GM12892 (cell line): Measurements from ENCODE around the gene DOCK10.
"Not testable (repeated sequence)": the region's sequence is repeated elsewhere in the genome, so short reads cannot be mapped to it uniquely, and the experiment has no call there.

Experiments
- DNase-seq: peaks from one replicate; pipeline ENCODE4 v3.0.0; 2011; ENCODE audit not compliant: insufficient read length
- FAIRE-seq: peaks from 2 replicates; lab custom pipeline; 2011; peaks lifted over from hg19 to GRCh38; lab: Jason Lieb, UNC
- POLR2A ChIP-seq: IDR thresholded peaks from 2 replicates; pipeline ENCODE4 v1.6.1; 2011; ENCODE audit warnings: low read depth, low read length, control low read depth
- POLR2AphosphoS5 ChIP-seq: IDR thresholded peaks from 2 replicates; pipeline ENCODE4 v1.6.1; 2011; ENCODE audit warnings: low read depth, low read length, control low read depth
- TAF1 ChIP-seq: IDR thresholded peaks from 2 replicates; pipeline ENCODE4 v1.6.1; 2011; ENCODE audit warnings: low read depth, mild to moderate bottlenecking, control low read depth, low read length, borderline replicate concordance

Gene DOCK10

DNA sequence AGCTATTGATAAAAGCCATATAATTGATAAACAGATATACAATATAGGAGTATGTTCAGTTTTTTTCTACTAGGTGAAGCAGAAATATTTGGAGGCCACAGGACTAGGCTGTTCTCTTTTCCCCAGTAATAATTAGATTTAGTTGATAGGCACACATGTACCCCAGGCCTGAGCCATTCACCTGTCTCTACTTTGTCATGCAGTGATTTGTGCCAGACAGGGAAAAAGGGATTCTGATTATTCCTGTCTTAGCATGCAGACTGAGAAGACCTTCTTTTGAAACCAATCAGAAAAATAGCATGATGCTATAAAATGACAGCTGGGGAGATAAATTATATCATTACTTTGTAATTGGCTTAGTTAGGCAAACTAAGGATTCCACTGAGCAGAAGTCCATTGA, 94.3 kb downstream of the DOCK10 start:
- no peak for TF ChIP-seq POLR2A
- no peak for TF ChIP-seq TAF1
- TF ChIP-seq POLR2AphosphoS5 = no peak
- no peak for DNase-seq
- no peak for FAIRE-seq

GRCh38 chr2:224947566-224947965, 94.7 kb downstream of the DOCK10 start:
- no peak for TF ChIP-seq POLR2AphosphoS5
- no peak for TF ChIP-seq POLR2A
- no peak for TF ChIP-seq TAF1
- DNase-seq = no peak
- no peak for FAIRE-seq

- TF ChIP-seq POLR2AphosphoS5 (no peak), TAF1 (no peak), POLR2A (no peak)
- DNase-seq (no peak), FAIRE-seq (peak; percentile 67)
Observed at GRCh38 chr2:224946895-224947294, 95.4 kb downstream of the DOCK10 start.

DNA sequence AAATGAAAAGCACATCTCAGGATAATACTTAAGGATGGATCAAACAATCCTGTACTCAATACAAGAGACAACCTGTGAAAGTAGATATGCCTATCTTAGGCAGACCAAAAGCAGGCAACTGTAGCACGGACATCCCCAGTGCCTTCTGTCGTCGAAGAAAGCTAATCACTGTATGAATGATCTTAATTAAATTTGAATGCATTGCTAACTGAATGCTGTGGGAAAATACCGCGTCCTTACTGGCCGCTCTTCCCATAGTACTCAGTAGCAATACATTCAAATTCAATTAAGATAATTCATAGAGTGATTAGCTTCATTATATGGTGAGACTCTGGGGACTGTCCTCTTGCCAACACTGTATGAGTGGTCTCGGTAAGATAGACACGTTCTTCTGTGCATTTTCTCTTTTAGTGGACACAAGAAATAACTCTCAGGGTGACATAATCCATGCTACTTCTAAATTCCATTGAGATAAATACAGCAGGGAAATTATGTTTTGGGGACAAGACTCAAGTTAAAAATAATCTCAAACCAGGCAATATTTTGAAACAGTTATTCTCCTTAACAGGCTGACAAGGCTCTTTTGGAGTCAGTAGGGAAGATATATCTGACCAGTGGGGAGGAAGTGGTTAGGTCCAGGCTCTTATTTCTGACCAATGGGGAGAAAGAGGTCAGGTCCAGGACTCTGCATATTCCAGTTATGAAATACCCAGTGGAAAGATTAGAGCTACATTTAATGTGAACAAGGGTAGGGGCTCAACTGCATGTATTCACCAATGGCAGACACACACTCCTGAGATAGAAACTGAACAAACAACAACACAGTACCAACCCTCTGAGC, 97.3 kb downstream of the DOCK10 start:
- DNase-seq (no peak), FAIRE-seq (peak; percentile 74)
- TF ChIP-seq POLR2A (no peak), TAF1 (no peak), POLR2AphosphoS5 (no peak)

- FAIRE-seq, DNase-seq: not testable (repeated sequence)
Observed at GRCh38 chr2:224943601-224944041, 98.6 kb downstream of the DOCK10 start.

DNA sequence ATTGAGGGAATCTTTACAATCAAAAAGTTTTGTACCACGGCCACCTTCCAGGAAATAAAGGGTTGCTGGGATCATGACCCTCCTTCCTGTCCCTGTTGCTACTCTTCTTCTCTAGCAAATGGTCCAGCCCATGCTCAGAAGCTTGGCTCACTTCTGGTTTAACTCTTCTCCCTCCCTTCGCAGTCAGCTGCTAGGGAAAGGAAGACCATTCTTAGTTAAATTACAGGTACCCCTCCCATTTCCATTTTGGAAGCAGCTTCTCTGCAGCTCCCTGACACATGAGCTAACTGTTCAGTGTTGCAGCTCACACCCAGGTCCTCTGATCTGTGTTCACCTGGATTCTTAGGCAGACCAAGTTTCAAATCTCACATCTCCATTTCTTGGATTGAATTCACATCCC, 100.3 kb downstream of the DOCK10 start:
- FAIRE-seq = peak; percentile 9
- TF ChIP-seq POLR2A (no peak), TAF1 (no peak), POLR2AphosphoS5 (no peak)

GRCh38 chr2:224940618-224941017, 101.7 kb downstream of the DOCK10 start:
- TF ChIP-seq POLR2A (no peak), TAF1 (no peak), POLR2AphosphoS5 (no peak)
- DNase-seq = no peak
- no peak for FAIRE-seq

More for the DNA sequence above, 100.3 kb downstream of the DOCK10 start:
- no peak for DNase-seq

DNA sequence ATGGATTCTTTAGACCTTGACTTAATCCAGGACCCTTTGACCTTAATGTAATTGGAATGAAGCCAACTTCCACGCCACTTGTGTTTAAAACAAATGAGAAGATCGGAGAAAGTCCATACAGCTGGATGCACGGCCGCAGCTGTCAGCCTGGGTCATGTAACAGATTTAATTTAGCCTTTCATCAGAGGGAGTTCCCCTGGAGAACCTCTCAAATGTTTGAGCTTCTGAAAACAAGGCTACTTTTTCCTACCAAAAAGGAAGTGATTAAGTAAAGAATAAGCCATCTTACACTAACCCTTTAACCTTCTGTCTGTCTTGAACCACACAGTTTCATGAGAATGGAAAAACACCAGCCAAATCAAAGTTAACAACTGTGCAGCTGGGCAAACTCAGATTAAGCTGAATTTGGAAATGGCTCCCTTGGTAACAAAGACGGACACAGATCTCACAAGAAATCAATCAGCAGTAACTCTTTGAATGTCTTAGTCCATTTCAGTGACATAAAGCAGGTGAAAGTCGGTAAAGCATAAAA, 103.6 kb downstream of the DOCK10 start:
- TF ChIP-seq POLR2AphosphoS5 (no peak), POLR2A (no peak), TAF1 (no peak)
- FAIRE-seq (peak; percentile 95), DNase-seq (no peak)

GRCh38 chr2:224937887-224938286, 104.4 kb downstream of the DOCK10 start:
- FAIRE-seq = peak; percentile 92
- TF ChIP-seq POLR2A = no peak
- no peak for TF ChIP-seq POLR2AphosphoS5
- no peak for TF ChIP-seq TAF1
- DNase-seq = no peak

- FAIRE-seq (no peak), DNase-seq (no peak)
- TF ChIP-seq POLR2A (no peak), POLR2AphosphoS5 (no peak), TAF1 (no peak)
Observed at GRCh38 chr2:224934526-224935188, 107.6 kb downstream of the DOCK10 start.

DNA sequence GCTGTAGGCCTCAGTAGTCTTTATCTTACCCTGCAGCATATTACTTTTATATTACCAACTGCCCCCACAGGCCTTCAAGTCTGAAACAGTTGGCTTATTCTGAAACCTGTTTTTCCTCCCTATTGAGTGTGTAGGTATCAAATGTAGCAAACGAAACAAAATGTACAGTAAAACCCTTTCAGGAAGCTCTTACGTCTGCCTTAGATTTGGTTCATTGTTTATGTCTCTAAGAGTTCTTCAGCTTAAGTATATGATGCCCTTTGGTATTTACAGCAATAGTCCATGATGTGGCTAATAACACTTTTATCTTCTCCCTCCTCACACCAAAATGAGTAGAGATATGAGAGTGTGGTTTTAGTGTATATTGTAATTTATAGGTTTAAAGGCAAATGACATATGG, 108.8 kb downstream of the DOCK10 start:
- TF ChIP-seq POLR2AphosphoS5 = no peak
- FAIRE-seq = peak; percentile 62
- no peak for DNase-seq

GRCh38 chr2:224932522-224932921, 109.7 kb downstream of the DOCK10 start:
- FAIRE-seq (no peak), DNase-seq (no peak)
- TF ChIP-seq POLR2A (no peak), TAF1 (no peak)

DNA sequence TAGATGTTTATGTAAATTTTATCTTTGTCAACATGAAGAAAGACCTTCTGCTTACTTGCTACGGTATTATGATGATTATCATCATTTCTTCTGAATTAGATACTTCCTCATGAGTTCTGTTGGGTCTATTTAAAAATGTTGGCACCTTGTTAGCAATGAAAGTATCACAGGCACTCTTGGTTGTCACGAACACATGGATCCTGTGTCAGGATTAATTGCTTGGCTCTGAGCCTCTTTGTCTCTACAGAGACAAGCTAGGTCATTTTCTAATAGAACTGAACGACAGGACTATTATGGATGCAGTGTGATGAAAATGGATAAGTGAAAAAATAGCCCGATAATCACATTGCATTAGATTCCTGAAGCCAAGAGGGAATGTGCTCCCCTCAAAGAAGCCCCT, 110.3 kb downstream of the DOCK10 start:
- FAIRE-seq (no peak), DNase-seq (no peak)
- TF ChIP-seq POLR2A (no peak), POLR2AphosphoS5 (no peak), TAF1 (no peak)
